Measurements from ENCODE around the gene HAND1.

Gene HAND1

DNA sequence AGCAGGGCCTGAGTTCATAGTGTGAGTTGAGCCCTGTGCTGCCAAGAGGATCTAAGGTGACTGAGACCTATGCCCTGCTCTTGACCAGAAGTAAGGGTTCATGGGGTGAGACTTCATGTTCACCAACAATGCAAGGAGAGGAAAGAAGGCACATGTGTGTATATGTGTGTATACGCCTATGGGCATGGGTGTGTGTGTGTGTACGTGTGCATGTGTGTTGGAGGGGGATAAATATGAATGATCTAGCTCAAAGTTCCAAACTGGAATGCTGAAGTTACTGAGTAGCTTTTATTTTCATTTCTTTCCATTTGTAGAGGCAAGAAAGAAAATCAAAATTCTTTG, 25.6 kb upstream of the HAND1 start:
- no peak for DNase-seq

DNA sequence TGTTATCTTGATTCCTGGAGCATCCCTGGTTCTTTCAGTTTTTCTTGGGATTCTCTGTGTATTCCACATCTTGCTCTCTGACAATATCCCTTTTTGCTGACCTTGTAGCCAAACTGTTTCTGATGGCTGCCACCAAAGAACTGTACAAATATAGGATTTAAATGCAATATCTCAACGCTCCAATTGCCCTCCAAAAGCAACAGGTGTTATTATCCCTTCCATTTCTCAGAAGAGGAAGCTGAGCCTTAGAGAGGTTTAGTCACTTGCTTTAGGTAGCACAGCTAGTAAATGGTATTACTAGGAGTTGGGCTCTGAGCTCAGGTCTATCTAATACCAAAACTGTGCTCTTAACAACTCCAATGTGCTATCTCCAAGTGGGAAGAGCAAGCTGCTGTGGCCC, 24.2 kb upstream of the HAND1 start:
- no peak for DNase-seq

DNA sequence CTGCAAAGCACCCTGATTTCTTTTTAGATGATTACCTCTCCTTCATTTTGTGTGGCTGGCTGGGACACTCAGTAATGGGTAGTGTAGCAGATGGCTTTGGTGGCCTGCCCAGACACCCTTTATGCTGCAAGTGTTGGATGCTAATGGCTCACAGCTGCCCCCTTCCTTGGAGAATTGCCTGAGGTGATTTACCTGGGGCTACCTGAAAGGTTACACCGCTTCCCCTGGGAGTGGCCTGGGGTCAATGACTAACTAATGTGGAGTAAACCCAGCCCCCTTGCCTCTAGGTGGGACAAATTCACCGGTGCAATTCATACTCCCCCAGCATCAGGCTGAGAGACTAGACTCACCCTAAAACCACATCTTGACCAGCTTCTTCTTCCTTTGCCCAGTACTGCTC, 23.5 kb upstream of the HAND1 start:
- DNase-seq = no peak

DNA sequence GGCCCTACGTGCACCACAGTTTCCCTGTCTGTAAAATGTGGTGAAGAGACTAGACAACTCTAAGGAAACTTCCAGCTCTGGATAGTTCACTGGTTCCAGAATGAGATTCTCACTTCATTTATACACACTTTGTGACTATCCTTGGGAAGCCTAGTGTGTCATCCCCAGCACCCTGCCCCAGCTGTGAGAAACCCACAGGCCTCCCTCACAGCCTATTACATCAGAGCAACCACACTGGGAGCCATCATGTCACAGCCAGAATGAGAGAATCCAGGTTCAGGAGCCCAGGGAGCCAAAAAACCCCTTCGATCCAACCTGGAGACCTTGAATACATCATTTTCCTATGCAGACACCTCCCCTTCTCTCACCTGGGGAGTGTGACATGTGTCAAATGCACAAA, 21.0 kb upstream of the HAND1 start:
- DNase-seq = no peak

DNA sequence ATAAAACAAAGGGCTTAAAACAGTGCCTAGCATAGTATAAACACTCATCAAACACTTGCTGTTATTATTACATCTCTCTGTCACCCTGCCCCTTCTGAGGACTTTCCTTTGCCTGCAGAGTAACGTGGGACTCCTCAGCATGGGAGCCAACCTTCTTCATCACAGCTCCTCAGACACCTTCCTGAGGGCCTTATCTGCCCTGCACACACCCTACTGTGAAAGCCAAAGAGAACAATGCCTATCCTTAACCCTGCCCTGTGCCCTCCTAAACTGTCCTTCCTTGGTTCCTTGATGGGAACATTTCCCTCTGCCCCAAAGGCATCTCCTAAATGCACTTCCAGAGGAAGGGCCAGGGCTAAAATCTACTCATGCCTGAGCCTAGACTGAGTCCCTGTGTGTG, 20.6 kb upstream of the HAND1 start:
- DNase-seq = no peak

DNA sequence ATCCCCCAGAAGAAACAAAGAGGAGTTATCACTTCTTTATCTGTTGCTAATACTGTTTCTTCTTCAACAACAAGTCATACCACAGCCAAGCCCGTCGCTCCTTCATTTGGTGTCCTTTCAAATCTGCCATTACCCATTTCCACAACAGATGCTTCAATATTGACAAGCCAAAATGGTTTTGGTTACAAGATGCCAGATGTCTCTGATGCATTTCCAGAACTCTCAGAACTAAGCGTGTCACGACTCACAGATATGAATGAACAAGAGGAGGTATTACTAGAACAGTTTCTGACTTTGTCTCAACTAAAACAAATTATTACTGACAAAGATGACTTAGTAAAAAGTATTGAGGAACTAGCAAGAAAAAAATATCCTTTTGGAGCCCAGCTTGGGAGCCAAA, 16.0 kb upstream of the HAND1 start:
- DNase-seq = no peak

DNA sequence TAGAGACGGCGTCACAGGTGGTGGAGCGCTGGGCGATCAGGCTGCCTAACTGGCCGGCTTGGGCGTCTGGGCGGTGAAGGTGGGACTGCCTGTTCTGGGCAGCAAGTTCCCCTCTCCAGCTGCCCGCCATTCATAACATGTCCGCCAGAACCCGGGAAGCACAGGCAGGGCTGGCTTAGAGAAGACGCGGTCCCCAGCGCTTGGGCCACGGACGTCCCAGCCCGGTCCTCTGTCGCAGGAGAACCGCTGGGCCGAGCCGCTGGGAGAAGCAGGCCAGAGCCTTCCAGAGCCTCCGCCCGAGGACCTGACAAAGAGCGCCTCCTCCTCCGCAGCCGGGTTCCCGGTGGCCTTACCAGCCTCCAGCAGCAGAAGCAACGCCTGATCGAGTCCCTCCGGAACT, 15.2 kb upstream of the HAND1 start:
- DNase-seq = no peak

DNA sequence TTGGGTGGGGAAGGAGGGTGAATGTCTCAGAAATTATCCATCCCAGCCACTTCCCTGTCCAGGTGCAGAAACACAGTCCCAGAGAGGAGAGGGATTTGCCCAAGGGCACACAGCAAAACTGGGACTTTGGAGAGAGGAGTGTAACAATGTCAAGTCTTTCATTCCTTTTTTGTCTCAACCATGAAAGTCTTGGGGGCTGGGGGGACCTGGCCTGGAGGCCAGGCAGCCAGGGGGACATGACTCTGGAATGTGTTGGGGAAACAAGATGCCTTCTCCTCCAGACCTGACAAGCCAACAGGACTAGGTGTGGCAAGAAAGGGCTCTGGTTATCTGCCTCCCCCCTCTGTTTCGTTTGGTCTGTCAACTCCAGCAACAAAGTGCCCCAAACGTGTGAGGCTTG, 13.9 kb upstream of the HAND1 start:
- no peak for DNase-seq

DNA sequence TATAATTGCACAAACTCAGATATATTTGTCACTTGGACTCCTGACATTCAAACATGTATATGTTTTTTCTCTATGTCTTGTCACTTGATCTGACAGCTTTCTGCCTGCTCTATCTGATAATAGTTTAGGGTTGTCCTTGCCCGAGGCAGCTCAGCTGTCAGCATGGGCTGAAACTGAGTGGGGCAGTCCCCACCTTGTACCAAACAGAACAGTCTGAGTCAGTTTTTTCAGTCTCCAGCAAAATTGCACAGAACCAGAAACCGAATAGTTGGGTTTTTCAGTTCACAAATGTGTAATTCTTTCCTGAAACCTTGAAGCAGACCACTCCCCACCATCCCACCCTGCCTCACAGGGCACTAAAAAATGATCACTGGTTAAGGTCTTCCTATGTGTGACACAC, 9.5 kb upstream of the HAND1 start:
- no peak for DNase-seq

DNA sequence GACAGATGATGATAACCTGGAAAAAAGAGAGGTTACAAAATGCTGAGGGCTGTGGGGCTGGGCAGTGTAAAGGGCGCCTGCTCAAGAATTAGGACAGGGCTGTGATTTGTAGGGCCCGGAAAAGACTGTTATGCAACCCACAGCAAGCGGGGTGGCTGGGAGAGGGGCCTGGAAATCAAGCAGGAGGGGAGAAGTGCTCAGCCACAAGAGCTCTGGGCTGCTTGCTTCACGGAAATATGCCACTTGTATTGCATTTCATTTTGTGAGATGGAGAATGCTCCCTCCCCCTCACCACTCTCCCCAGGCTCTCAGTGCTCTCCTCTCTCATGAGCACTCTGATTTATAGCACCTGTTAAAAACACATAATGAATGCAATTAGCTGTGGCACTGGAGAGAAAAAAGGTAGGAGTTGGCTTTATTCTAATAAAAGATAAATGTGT, 8.4 kb upstream of the HAND1 start:
- DNase-seq = no peak

DNA sequence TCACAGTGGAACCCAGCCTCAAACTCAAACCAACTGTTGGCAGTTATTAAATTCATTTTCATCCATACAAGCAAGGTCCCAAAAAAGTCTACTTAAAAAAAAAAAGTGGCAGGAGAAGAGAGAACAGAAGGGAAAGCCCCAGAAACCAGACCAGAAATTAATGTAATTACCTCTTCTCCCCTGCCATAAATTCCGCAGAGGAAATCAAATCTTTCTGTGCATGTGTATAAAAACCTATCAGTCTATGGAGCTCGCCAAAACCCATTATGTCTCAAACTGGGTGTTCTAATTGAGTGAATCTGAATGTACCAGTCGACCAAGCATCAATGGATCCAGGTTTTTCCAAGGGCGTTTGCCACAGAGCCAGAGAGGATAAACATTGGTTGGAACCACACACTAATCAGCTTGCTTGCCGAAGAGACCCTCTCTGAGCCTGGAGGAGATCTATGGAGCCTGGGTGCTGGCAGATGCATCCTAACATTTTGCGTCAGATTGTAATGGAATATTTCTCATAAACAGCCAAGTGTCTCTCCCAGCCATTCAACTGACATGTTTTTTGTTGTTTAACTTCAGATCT, 7.9 kb upstream of the HAND1 start:
- no peak for DNase-seq

DNA sequence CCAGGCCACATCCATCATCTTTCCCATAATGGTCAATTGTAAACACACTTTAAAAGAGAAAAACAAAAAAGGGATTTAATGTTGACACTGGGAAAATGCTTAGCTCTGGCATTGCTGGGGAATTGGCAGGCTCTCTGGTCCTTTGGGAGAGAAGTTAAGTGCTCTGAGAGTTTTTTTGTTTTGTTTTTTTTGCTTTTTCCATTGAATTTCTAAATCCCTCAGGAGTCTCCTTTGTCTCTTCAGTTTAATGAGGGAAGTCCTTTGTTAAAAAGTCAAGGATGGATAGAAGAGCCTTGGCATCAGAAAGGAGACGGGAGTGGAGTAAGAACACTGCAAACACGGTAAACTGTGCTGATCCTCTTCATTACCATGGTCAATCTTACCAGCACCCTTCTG, 7.1 kb upstream of the HAND1 start:
- DNase-seq = no peak

DNA sequence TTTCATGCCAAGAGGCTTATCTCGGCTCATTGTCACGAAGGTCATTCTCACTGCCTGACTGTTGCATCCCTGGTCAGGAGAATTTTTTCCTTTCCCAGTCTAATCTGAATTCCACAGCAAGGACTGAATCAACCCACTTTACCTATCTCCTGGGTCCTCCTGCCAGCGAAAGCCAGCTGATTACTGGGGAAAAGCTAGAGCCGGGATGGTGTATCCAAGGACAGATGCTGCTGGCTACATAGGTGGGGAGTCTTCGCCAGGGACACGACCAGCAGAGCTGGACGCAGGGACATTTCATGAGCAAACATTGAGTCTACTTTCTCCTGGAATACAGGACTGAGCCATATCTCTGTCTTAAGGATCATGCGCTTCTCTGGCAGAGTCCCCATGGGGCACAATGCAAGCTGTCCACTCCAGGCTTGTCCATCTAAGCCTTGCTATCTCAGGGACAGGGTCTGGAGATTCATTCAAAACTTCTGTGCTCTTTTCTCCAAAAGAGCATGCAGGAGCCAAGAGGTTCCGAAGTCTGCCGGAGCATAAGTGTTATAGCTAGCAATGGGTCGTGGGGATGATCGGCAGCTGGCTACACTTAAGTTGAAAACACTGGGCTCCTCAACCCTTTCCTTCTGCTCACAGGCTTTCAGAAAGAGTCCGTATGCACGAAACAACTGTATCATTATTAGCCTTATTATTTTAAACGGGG, 6.5 kb upstream of the HAND1 start:
- no peak for DNase-seq

DNA sequence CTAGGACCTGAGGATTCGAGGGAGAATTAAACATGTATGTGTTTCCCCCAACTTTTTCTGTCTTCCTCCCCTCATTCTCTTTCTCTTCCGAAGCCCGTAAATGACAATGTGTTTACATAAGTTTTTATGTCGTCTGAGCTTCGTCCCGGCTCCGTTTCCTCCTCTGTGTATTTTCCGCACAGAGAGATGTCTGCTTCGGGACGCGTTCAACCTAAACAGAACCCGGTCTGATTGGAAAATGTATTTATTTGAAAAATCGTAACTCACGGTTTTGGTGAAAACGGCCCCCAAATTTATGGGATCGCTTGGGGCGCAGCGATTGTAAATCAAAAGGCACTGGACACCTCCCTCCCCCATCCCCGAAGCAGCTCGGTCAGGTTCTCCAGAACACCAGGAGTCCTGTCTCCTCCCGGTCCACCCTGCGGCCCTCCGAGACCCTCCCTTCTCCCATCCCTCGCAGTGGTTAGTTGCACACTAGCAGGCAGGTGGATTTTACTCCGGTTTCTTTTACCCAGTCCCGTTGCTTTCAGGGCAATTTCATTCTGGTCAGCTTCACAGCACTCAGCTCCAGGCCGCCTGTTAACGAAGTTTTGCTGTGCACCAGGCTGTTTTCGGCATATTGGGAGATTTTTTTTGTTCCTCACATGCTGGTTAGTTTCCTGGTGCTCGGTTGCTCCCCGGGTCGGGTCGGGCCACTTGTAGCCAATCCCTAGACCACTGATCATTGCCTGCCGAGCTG, 5.8 kb upstream of the HAND1 start:
- DNase-seq = no peak

DNA sequence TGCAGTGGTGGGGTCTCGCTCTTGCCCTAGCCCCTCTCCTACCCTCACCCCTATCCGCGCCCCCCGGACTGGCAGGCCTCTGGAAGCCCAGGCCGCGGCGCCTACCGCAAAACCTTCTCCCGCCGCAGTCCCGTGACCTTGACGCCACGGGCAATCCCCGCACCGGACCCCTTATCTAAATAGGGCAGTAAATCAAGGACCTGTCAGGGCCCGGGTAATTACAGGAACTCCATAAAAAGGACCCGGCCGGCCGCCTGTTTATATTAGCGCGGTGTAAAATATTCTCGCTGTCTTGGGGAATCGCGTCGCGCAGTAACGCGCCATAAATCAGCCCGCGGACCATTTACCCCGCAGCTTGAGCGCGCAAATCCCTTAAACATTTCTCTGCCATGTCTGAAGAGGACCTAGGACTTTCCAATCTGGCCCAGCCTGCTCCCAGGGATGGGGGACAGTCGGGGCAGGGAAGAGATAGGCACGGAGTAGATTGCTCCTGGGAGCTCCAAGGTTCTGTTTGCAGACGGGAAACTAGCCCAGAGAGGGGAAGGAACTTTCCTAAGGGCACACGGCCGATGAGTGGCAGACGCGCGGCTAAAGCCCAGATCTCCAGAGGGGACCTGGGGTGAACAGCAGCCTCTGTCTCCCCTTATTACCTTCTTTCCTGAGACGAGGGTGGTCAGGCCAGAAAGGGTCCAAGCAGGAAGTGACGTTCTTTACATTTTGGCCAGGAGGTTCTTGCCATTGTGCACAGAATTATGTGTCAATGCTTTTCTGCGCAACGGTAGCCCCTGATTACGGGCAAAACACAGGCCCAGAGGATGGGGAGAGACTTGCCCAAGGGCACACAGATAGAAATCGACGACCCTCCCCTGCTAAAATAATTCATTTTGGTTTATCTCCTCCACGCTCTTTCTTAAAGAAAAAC, 4.8 kb upstream of the HAND1 start:
- no peak for DNase-seq

DNA sequence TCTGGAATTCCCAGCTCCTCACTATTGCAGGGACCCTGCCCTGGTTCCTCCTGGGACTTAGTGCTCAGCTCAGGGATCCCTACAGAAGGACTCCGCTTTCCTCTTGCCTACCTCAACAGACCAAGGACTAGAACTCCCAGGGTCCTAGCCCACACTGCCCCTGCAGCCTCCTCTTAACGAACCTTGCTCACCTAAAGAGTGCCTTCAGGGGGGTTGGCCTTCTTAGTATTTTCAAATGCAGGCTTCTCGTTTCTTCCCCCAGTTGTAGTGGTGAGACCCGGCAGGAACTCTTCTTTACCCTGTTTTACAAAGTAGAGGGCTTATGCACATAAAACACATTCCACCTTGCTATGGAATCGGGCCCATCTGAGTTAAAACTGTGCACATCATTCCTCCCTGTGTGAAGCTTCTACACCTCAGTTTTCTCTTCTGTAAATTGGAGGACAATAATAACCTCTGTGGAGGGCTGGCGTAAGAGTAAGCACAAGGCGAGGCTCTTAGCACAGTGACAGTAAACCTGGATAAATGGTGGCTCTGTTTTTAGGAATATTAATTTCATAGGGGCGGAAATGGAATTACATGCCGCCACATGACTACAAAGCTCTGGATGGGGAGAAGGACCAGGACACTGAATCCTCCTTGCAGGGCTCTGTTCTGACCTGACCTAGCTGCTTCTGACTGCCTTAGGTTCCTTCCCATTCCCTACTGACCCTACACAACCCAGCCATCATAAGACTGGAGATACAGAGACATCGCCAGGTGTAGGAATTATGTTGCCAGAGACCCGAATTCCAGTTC, 3.8 kb upstream of the HAND1 start:
- DNase-seq = no peak

DNA sequence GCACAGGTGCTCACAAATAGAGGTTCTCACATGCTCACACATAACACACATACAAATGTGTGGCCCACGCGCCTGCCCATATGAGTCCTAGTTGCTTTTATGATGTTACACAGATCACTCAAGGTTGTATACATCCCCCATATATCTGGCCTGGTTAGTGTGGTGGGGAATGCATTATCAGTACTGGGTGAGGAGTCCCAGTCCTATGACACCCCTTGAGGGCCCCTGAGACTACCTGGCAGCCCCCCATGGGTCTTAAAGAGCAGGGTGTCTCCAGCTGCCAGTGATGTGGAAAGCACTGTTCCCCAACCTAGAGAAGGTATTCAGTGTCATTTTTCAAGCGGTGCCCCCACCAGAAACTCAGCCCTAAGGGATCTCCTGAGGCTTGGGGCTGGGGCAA, 2.8 kb upstream of the HAND1 start:
- DNase-seq = no peak

DNA sequence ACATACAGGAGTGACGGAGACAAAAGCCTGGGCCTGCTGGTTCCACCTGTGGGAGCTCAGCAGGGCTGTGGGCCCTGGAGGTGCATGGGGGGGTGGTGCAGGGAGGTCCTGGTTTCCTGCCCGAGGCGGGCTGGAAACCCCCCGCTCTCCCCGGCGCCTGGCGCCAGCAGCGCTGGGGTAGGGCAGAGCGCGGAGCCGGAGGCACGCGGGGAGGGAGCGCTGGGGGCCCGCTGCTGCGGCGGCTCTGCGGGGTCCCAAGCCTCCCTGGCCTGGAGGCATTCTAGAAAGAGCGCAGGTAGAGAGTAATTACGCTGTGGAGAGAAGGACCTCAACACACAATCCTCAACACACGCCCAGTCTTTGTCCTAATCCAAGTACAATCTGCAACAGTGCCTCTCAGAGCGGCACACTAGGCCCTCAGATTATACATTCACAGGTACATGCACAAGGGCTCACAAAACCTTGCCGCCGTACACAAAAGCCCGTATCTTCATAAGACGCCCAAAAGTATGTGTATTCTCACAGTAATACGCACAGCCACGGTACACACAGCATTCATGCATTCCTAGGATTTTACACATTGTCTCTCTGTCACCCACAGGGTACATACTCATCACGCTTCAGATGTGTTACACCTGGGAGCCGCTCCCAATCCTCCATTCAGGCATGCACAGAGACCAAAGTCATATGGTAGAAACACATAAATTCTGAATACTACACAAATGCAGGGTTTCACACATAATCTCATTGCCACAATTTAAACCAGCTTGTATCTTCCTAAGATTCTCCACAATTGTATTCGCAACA, 2.1 kb upstream of the HAND1 start:
- DNase-seq = no peak

DNA sequence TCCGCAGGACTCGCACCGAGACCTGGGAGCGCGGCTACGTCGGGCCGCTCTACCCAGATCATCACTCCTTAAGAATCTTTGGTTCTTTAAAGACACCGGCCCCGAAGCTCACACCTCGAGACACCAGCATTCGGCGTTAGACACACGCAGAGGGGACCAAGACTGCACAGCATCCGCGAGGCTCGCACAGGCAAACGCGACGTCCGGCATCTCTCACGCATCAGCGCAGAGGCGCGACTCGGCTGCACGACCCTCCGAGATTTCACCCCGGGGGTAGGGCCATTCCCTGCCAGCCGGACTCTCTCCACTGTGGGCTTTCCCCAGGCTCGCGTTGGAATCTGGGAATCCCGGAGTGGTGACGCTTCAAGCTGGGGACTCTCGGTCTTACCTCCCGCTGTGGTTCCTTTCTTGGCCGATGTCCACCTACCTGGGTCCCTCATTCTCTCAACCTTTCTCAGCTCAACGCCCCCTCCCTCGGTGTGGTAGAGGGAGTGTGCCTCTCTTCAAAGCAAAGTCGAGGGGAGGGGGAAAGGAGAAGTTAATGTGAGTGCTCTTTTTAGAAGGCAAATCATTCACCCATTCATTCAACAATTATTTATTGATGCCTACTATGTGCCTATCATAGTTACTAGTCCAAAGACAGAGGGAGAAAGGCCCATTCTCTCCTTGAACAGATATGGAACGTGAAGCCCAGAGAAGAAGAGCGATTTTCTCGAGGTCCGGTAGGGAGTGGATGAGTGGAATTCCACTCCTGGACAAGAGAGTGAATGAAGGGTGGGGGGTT, 1.3 kb upstream of the HAND1 start:
- no peak for DNase-seq

DNA sequence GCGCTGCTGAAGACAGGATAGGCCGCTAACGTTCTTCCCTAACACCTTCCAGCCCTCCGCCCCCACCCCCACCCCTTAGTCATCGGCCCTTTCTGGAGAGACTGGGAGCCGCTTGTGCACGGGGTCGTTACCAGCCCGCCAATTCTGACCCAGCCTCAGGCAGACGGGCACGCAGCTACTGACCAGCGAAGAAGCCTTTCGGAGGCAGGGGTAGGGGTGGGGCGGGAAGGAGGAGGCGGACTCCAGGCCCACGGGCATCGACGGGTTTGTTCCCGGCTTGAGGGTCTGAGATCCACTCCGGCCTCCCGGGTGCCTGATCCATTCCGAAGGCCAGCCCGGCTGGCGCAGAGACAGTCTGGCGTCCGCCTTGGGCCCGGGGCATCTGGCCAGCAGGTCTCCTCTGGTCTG, 729 bp upstream of the HAND1 start:
- no peak for DNase-seq
